DND-41 (cell line): Measurements from ENCODE around the gene TBC1D4.

Experiments
- EZH2 ChIP-seq: IDR thresholded peaks from 3 replicates; pipeline ENCODE4 v1.6.1; 2012; ENCODE audit warnings: borderline replicate concordance, low read depth, mild to moderate bottlenecking, moderate library complexity, low read length, inconsistent platforms; ENCODE audit not compliant: severe bottlenecking
- TF ChIP-seq, protein P1 (sequence below): IDR thresholded peaks from 2 replicates; pipeline ENCODE4 v1.5.1; 2012; ENCODE audit warnings: borderline replicate concordance, low read length, moderate library complexity, mild to moderate bottlenecking; ENCODE audit not compliant: poor library complexity, severe bottlenecking; ENCODE audit errors: extremely low read depth

DNA sequence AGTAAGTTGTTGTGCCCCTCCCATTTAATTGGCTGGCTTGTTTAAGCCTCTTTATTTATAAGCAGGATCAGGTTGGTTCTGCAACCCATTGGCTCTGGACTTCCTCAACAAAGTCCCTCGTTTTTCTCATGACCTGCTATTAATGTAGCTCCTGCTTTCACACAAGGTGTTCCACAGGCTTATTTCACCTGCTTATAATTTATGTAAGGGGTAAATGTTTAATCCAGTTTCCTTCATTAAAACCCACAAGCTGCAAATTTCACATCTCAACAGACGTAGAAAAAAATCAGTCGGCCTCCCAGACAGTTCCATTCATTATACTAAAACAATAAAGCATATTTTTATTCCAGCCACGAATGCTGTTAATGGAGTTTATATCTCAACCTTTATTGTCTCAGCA lies 86.1 kb downstream of the TBC1D4 start:
- TF ChIP-seq EZH2 = no peak
- TF ChIP-seq, protein P1, sequence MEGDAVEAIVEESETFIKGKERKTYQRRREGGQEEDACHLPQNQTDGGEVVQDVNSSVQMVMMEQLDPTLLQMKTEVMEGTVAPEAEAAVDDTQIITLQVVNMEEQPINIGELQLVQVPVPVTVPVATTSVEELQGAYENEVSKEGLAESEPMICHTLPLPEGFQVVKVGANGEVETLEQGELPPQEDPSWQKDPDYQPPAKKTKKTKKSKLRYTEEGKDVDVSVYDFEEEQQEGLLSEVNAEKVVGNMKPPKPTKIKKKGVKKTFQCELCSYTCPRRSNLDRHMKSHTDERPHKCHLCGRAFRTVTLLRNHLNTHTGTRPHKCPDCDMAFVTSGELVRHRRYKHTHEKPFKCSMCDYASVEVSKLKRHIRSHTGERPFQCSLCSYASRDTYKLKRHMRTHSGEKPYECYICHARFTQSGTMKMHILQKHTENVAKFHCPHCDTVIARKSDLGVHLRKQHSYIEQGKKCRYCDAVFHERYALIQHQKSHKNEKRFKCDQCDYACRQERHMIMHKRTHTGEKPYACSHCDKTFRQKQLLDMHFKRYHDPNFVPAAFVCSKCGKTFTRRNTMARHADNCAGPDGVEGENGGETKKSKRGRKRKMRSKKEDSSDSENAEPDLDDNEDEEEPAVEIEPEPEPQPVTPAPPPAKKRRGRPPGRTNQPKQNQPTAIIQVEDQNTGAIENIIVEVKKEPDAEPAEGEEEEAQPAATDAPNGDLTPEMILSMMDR = no peak
